A549 treated with Mapracorat at 1 μM for 4 hours (cell line): Measurements from ENCODE around the gene NUCKS1. TPM values are rescaled to one million over a fixed set of nuclear protein-coding genes. Genes with fewer than 3 reads are reported as not detected.

Experiments used
- total RNA-seq: library from RNA; stranded (reverse); fragments of 200-300 nt; extraction: Qiagen RNA extraction; gene quantifications from 5 replicates; pipeline ENCODE4 v1.2.3, GENCODE V29; 2022

Gene NUCKS1, protein sequence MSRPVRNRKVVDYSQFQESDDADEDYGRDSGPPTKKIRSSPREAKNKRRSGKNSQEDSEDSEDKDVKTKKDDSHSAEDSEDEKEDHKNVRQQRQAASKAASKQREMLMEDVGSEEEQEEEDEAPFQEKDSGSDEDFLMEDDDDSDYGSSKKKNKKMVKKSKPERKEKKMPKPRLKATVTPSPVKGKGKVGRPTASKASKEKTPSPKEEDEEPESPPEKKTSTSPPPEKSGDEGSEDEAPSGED
- 77.6 to 147 TPM (median 116 TPM) in 5 replicates for total RNA-seq

DNA sequence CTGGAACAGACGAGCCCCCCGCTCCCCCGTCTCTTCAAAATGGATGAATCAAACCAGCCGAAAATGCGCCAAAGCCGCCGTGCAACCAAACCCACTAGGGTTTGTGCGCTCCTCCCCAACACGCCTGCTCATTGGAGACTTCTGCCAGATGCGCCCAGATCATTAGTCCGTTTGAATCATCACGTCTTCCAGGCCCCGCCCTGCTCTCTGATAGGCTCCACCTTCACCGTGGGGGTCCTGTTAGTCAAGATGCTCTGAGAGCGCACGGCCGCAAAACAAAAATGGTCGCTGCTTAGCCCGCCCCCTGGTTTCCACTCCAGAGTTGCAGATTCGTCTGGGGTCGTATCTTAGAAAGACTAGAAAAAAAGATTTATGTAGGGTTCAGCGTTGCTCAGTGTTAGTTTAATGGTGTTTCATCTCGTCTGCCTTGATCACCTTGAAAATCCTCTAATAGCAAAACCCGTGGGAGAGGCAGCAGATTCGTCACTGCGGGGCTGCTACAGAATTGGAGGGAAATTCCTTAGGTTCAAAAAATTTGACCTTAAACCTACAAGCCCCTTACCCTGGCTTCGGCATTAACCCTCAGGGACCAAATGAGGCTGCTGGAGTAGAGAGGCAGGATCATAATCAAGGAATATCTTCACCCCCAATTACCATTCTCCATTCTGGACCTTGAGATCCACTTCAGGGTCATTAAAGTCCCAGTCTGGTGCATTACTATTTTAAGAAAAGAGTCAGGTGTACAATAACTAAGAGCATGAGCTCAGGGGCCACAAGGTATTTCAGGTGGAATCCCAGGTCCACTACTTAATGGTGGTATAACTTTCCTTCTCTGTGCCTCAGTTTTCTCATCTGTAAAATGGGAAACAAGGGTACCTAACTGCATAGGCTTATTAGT, at the start of gene NUCKS1:
Gene NUCKS1 (minus strand): TSS at position 45 of the 898 bp plus-strand sequence. CDS start 209 bp downstream, outside the sequence.

DNA sequence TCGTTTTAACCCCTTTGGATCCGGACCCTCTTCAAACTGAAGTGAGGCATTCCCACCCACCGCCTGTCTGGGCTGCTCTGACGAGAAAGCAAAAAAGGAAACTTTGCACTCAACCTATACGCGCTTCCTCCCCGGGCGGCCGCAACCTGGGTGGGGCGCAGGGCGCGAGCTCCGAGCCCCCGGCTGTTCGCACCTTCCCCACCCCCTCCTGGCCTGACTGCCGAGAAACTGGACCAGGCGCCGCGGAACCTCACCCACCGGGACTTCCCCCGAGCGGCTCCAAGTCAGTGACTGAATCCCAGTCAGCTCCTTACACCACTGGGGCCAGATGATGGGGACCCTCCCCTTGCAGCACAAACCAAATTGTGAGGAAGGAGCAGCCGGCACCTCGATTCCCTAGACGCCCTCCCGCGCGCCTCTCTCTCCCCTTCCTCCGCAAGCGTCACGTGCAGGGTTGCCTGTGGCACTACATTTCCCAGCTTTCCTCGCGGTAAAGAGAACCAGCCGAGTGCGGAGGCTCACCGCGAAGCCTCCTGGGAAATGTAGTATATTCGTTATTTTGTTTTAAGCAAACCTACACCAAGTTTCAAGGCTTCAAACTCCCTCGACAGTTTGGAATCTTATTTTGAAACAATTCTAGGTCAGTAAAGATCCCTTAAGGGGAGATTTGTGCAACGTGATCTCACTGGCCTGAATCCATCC, 25.2 kb upstream of the NUCKS1 start, which contains the start of gene RAB29:
Gene RAB29 (minus strand): TSS at position 468 of the 702 bp plus-strand sequence. CDS start 526 bp downstream, outside the sequence.

DNA sequence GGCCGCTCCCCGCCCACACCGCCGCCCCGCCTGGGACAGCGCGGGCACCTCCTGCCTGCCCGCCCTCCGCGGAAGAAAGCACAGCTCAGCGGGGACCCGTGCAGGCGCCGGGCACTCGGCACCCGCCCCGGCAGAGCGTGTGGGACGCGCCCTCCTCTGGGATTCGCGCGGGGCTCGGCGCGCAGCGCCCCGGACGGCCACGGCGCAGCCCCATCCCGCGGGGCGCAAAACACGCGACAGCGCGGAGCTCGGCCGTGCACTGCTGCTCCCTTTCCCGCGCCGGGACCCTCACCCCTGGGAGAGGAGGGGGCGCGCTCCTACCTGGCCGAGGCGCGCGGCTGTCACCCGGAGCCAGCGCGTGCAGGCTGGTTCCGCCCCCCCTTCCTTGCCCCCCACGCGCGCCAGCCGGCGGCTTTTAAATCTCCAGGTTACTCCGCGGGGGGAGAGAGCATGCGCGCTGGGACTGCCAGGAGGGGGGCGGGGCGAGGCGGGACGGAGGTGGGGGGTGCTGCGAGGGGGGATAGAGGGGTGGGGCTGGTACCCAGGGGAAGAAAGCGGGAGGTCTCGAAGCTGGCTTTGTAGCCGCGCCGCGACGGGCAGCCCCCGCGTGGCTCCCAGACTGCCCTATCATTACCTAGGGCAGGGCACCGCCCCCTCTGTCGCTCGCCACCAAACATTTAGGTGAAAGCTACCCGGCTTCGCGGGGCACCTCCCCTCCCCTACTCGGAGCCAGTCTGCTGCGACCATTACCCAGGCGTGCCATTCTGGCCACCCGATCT, 69.7 kb downstream of the NUCKS1 start, which contains the start of gene SLC45A3:
Gene SLC45A3 (minus strand): TSS at position 437 of the 779 bp plus-strand sequence. CDS start 15,853 bp downstream, outside the sequence.

Other genes with a start within 250 kb of the NUCKS1 start
- 0.66 to 2.3 TPM (median 1.2 TPM) in 5 replicates for gene CDK18, start 245.5 kb downstream of the NUCKS1 start, total RNA-seq
- gene ELK4, start 118.2 kb downstream of the NUCKS1 start, total RNA-seq, result 5.7 to 6.7 TPM (median 6.3 TPM) in 5 replicates
- 4.9 to 5.8 TPM (median 5.5 TPM) in 5 replicates for gene SLC45A3, start 69.7 kb downstream of the NUCKS1 start, total RNA-seq
- 10.4 to 11.8 TPM (median 11.2 TPM) in 5 replicates for gene RAB29, start 25.3 kb upstream of the NUCKS1 start, total RNA-seq
- gene SLC41A1, start 63.0 kb upstream of the NUCKS1 start, total RNA-seq, result 19.4 to 21.2 TPM (median 21.1 TPM) in 5 replicates
- not detected in 5 replicates for gene PM20D1, start 100.0 kb upstream of the NUCKS1 start, total RNA-seq
- 0.04 to 0.14 TPM (median 0.10 TPM) in 5 replicates for gene SLC26A9, start 193.3 kb upstream of the NUCKS1 start, total RNA-seq